Ramos (cell line): ENCODE results near the gene PRB3.

ENCODE experiments used
- in situ Hi-C: fragments of 300-500 bp; cut with MboI; formaldehyde crosslinking; loops from one replicate; pipeline ENCODE4 v1.14.3; 2022; ENCODE audit warnings: low sequenced_read_pairs; ENCODE audit not compliant: unreplicated experiment

Gene PRB3

GRCh38 chr12:11269607-11270006, at the start of gene PRB3:
Gene PRB3 (minus strand): TSS chr12:11269707. CDS start chr12:11269669, 38 bp downstream.
- in situ Hi-C loops, result no loop called here

- in situ Hi-C loops, result no loop called here
Observed at GRCh38 chr12:11310336-11310735, 40.8 kb upstream of the PRB3 start, which contains the start of gene PRB4. Gene PRB4 (minus strand): TSS chr12:11310436. CDS start chr12:11310398, 38 bp downstream.

GRCh38 chr12:11307143-11307542, 37.6 kb upstream of the PRB3 start:
- in situ Hi-C loops, result no loop called here

GRCh38 chr12:11273449-11273848, 3.9 kb upstream of the PRB3 start:
- in situ Hi-C loops, result no loop called here

- in situ Hi-C loops, result no loop called here
Observed at GRCh38 chr12:11264501-11264900, 5.0 kb downstream of the PRB3 start.

- in situ Hi-C loops, result no loop called here
Observed at GRCh38 chr12:11246489-11246888, 23.0 kb downstream of the PRB3 start.

GRCh38 chr12:11242656-11243055, 26.9 kb downstream of the PRB3 start:
- in situ Hi-C loops, result no loop called here

- in situ Hi-C loops, result no loop called here
Observed at GRCh38 chr12:11240348-11240930, 29.1 kb downstream of the PRB3 start.

- in situ Hi-C loops, result no loop called here
Observed at GRCh38 chr12:11238275-11238674, 31.2 kb downstream of the PRB3 start.

GRCh38 chr12:11233532-11233931, 36.0 kb downstream of the PRB3 start:
- in situ Hi-C loops, result no loop called here

GRCh38 chr12:11228296-11228879, 41.1 kb downstream of the PRB3 start:
- in situ Hi-C loops, result no loop called here

GRCh38 chr12:11227373-11227772, 42.1 kb downstream of the PRB3 start:
- in situ Hi-C loops, result no loop called here
